ENCODE measurements around the gene VWA3B.

Gene VWA3B

GRCh38 chr2:98357849-98358248 is 270.9 kb downstream of the VWA3B start:
- no peak for TF ChIP-seq CTCF (conservative IDR thresholded peaks at IDR 0.05; ENCODE audit: control insufficient read depth, insufficient read depth, low read depth, low read length)
- no peak for DNase-seq (ENCODE audit: low read depth)
- H3K4me3 ChIP-seq (ENCODE audit: control insufficient read depth, low read depth, low read length) = no peak overlapping the region

- no peak for TF ChIP-seq CTCF (conservative IDR thresholded peaks at IDR 0.05; ENCODE audit: control insufficient read depth, insufficient read depth, low read depth, low read length)
- DNase-seq (ENCODE audit: low read depth) = no peak
- no peak overlapping the region for H3K4me3 ChIP-seq (ENCODE audit: control insufficient read depth, low read depth, low read length)
These were observed 273.0 kb downstream of the VWA3B start for GRCh38 chr2:98359986-98360385.
